Body of pancreas (tissue), 4 donors: ENCODE results near the gene CDK14.

ENCODE experiments used
- POLR2A ChIP-seq, 3 donors: fragments of 450-650 bp; IDR thresholded peaks; one replicate each; pipeline ENCODE4 v1.6.1; 2016; ENCODE audit warnings: antibody characterized with exemption in 3 of 3, mild to moderate bottlenecking in 2 of 3
- TF ChIP-seq, protein P1 (sequence below), 7 experiments: fragments of 450-650 bp in 4 of 7; fragments of 200-600 bp in 3 of 7; sonication (generic) in 3 of 7; IDR thresholded peaks; one replicate each; pipeline ENCODE4 v1.5.1; 2016 to 2019; ENCODE audit warnings: antibody characterized with exemption in 7 of 7

DNA sequence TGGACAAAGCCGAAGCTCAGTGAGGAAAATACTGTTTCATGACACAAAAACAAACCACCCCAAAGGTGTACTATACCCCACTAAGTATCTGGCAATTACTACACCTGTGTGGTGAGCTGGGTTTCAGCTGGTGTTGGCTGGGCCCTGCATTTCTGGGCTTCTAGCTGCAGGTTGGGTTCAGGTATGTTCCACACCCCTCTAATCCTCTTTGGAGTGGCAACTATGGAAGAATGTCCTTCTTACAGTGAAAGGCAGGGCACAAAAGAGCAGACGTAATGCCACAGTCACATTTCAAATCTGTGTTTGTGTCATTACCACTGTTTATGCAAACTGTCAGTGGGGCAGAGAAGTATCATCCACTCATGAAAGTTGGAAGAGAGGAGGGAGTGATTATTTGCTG, 466.6 kb downstream of the CDK14 start:
- TF ChIP-seq, protein P1, sequence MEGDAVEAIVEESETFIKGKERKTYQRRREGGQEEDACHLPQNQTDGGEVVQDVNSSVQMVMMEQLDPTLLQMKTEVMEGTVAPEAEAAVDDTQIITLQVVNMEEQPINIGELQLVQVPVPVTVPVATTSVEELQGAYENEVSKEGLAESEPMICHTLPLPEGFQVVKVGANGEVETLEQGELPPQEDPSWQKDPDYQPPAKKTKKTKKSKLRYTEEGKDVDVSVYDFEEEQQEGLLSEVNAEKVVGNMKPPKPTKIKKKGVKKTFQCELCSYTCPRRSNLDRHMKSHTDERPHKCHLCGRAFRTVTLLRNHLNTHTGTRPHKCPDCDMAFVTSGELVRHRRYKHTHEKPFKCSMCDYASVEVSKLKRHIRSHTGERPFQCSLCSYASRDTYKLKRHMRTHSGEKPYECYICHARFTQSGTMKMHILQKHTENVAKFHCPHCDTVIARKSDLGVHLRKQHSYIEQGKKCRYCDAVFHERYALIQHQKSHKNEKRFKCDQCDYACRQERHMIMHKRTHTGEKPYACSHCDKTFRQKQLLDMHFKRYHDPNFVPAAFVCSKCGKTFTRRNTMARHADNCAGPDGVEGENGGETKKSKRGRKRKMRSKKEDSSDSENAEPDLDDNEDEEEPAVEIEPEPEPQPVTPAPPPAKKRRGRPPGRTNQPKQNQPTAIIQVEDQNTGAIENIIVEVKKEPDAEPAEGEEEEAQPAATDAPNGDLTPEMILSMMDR (IDR thresholded peaks at IDR 0.05), result no peak
- TF ChIP-seq POLR2A (IDR thresholded peaks at IDR 0.05), result no peak
